HepG2 (cell line): ENCODE data around the gene SLC35D2.

Source experiments
- ASH2L ChIP-seq: fragments of 300-600, 200-600 bp; sonication (generic); IDR thresholded peaks from 2 replicates; pipeline ENCODE4 v1.7.0; 2017; ENCODE audit warnings: low read depth, mild to moderate bottlenecking, moderate library complexity, mixed read lengths, low read length; ENCODE audit not compliant: insufficient read length
- FOSL1 ChIP-seq: sonication (generic); formaldehyde crosslinking; IDR thresholded peaks from 2 replicates; pipeline ENCODE4 v1.9.0; 2021; ENCODE audit warnings: missing genetic modification reagents, borderline replicate concordance
- KLF9 ChIP-seq: IDR thresholded peaks from 2 replicates; pipeline ENCODE4 v1.6.1; 2016; ENCODE audit warnings: low read depth
- POLR2AphosphoS2 ChIP-seq: IDR thresholded peaks from 2 replicates; pipeline ENCODE4 v1.6.1; 2011; ENCODE audit warnings: low read depth, low read length, improper control_type of control experiment
- SRY ChIP-seq: sonication (generic); formaldehyde crosslinking; IDR thresholded peaks from 2 replicates; pipeline ENCODE4 v1.8.0; 2022; ENCODE audit warnings: mild to moderate bottlenecking, missing genetic modification reagents
- ZNF292 ChIP-seq: sonication (generic); formaldehyde crosslinking; IDR thresholded peaks from 2 replicates; pipeline ENCODE4 v1.8.1; 2022; ENCODE audit warnings: mild to moderate bottlenecking, low read depth, missing genetic modification reagents, borderline replicate concordance
- TF ChIP-seq, protein P1 (sequence below): sonication (generic); formaldehyde crosslinking; IDR thresholded peaks from 2 replicates; pipeline ENCODE4 v1.4.0; 2020; ENCODE audit warnings: missing genetic modification reagents, mild to moderate bottlenecking, borderline replicate concordance

GRCh38 chr9:96289392-96289791, 94.1 kb downstream of the SLC35D2 start:
- TF ChIP-seq FOSL1 (no peak), SRY (no peak), ZNF292 (CRISPR knock-in tag) (no peak), POLR2AphosphoS2 (no peak), ASH2L (no peak), KLF9 (no peak)
- TF ChIP-seq, protein P1, sequence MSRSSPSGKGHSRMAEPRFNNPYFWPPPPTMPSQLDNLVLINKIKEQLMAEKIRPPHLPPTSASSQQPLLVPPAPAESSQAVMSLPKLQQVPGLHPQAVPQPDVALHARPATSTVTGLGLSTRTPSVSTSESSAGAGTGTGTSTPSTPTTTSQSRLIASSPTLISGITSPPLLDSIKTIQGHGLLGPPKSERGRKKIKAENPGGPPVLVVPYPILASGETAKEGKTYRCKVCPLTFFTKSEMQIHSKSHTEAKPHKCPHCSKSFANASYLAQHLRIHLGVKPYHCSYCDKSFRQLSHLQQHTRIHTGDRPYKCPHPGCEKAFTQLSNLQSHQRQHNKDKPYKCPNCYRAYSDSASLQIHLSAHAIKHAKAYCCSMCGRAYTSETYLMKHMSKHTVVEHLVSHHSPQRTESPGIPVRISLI = no peak
